ENCODE results near the gene SLAMF6. TPM values are rescaled to one million over a fixed set of nuclear protein-coding genes. Genes with fewer than 3 reads are reported as not detected.

Gene SLAMF6
- total RNA-seq, 4 donors from 2014 or later, result 0.80 to 1.0 TPM; not detected in 2

GRCh38 chr1:160453443-160453842 is 69.6 kb downstream of the SLAMF6 start:
- no peaks in the 10 kb centered on the region for H3K9me3 ChIP-seq
- H3K4me3 ChIP-seq, result no peak overlapping the region
- H3K27ac ChIP-seq, result no peak overlapping the region
- H3K36me3 ChIP-seq, result no peaks in the 10 kb centered on the region
- no peaks in the 10 kb centered on the region for H3K27me3 ChIP-seq
- no peak for DNase-seq (ENCODE audit: low spot score in 2 of 2)
- WGBS, result 73% methylated on average over 7 of the region's 7 CpGs
- TF ChIP-seq CTCF (IDR thresholded peaks at IDR 0.05) (no peak), POLR2AphosphoS5 (IDR thresholded peaks at IDR 0.05) (no peak), EP300 (IDR thresholded peaks at IDR 0.05) (no peak), POLR2A (IDR thresholded peaks at IDR 0.05) (no peak)
- H3K4me1 ChIP-seq, result no peaks in the 10 kb centered on the region

GRCh38 chr1:160451859-160452232 is 71.2 kb downstream of the SLAMF6 start:
- H3K27ac ChIP-seq, result no peak overlapping the region
- DNase-seq (ENCODE audit: low spot score in 2 of 2), result no peak
- TF ChIP-seq POLR2A (IDR thresholded peaks at IDR 0.05) (no peak), EP300 (IDR thresholded peaks at IDR 0.05) (no peak), POLR2AphosphoS5 (IDR thresholded peaks at IDR 0.05) (no peak), CTCF (IDR thresholded peaks at IDR 0.05) (no peak)
- H3K4me1 ChIP-seq, result no peaks in the 10 kb centered on the region
- H3K36me3 ChIP-seq, result no peaks in the 10 kb centered on the region
- no peaks in the 10 kb centered on the region for H3K9me3 ChIP-seq
- no peaks in the 10 kb centered on the region for H3K27me3 ChIP-seq
- no peak overlapping the region for H3K4me3 ChIP-seq
- 89% methylated on average over 1 of the region's 1 CpG for WGBS

GRCh38 chr1:160451119-160451858 is 71.8 kb downstream of the SLAMF6 start:
- 84% methylated on average over 7 of the region's 7 CpGs for WGBS
- DNase-seq (ENCODE audit: low spot score in 2 of 2), result no peak
- Histone ChIP-seq H3K4me3 (no peak overlapping the region), H3K4me1 (no peaks in the 10 kb centered on the region), H3K9me3 (no peaks in the 10 kb centered on the region), H3K27ac (no peak overlapping the region), H3K27me3 (no peaks in the 10 kb centered on the region), H3K36me3 (no peaks in the 10 kb centered on the region)
- TF ChIP-seq POLR2AphosphoS5 (IDR thresholded peaks at IDR 0.05), result no peak
- no peak for TF ChIP-seq POLR2A (IDR thresholded peaks at IDR 0.05)
- TF ChIP-seq EP300 (IDR thresholded peaks at IDR 0.05), result no peak
- TF ChIP-seq CTCF (IDR thresholded peaks at IDR 0.05), result no peak

- TF ChIP-seq POLR2AphosphoS5 (IDR thresholded peaks at IDR 0.05) (no peak), EP300 (IDR thresholded peaks at IDR 0.05) (no peak), POLR2A (IDR thresholded peaks at IDR 0.05) (no peak), CTCF (IDR thresholded peaks at IDR 0.05) (no peak)
- DNase-seq (ENCODE audit: low spot score in 2 of 2), result no peak
- H3K9me3 ChIP-seq, result no peaks in the 10 kb centered on the region
- no peaks in the 10 kb centered on the region for H3K4me1 ChIP-seq
- no peaks in the 10 kb centered on the region for H3K27me3 ChIP-seq
- H3K27ac ChIP-seq, result no peak overlapping the region
- WGBS, result 91% methylated on average over 2 of the region's 2 CpGs
- H3K4me3 ChIP-seq, result no peak overlapping the region
- H3K36me3 ChIP-seq, result no peaks in the 10 kb centered on the region
These were observed 73.6 kb downstream of the SLAMF6 start for GRCh38 chr1:160449494-160449893.

GRCh38 chr1:160446945-160447600 is 76.0 kb downstream of the SLAMF6 start:
- 47% methylated on average over 8 of the region's 8 CpGs for WGBS
- H3K4me3 ChIP-seq, result no peak overlapping the region
- H3K36me3 ChIP-seq, result no peaks in the 10 kb centered on the region
- H3K27me3 ChIP-seq, result no peaks in the 10 kb centered on the region
- TF ChIP-seq CTCF (IDR thresholded peaks at IDR 0.05), result no peak
- TF ChIP-seq EP300 (IDR thresholded peaks at IDR 0.05), result no peak
- no peak for TF ChIP-seq POLR2A (IDR thresholded peaks at IDR 0.05)
- TF ChIP-seq POLR2AphosphoS5 (IDR thresholded peaks at IDR 0.05), result no peak
- H3K4me1 ChIP-seq, result no peaks in the 10 kb centered on the region
- H3K9me3 ChIP-seq, result no peaks in the 10 kb centered on the region
- no peak overlapping the region for H3K27ac ChIP-seq
- DNase-seq (ENCODE audit: low spot score in 2 of 2), result no peak
